Skin of body (tissue), 2 donors: Measurements from ENCODE around the gene CCDC51. TPM values are rescaled to one million over a fixed set of nuclear protein-coding genes. Genes with fewer than 3 reads are reported as not detected.
"Not testable (repeated sequence)": the region's sequence is repeated elsewhere in the genome, so short reads cannot be mapped to it uniquely, and the experiment has no call there.

ENCODE experiments used
- DNase-seq: peaks from one replicate; lab custom pipeline; 2025; lab: John Stamatoyannopoulos, UW
- total RNA-seq: library from RNA; depleted of rRNA; stranded (reverse); fragments of >200 nt; gene quantifications from one replicate; pipeline ENCODE4 v1.2.3, GENCODE V29; 2014

Gene CCDC51
- total RNA-seq, 1 donor from 2014 or later, result 6.7 TPM

GRCh38 chr3:48465531-48466378, 25.8 kb upstream of the CCDC51 start:
- peak; percentile 99 for DNase-seq

DNA sequence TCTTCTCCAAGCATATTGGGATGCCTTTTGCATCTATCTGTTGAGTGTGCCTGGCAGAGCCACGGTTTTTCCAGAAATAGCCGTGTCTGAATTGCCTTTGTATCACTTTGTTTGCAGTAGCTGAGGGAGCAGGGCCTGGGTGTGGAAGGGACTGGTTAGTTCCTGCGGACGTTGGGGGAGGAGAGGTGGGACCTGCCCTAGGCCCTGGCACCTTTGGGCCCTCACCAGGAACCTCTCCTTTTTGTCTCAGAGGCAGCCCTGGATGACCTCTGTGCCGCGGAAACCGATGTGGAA, 25.3 kb upstream of the CCDC51 start:
- DNase-seq, result no peak

GRCh38 chr3:48464713-48465221, 24.8 kb upstream of the CCDC51 start:
- DNase-seq, result no peak

DNA sequence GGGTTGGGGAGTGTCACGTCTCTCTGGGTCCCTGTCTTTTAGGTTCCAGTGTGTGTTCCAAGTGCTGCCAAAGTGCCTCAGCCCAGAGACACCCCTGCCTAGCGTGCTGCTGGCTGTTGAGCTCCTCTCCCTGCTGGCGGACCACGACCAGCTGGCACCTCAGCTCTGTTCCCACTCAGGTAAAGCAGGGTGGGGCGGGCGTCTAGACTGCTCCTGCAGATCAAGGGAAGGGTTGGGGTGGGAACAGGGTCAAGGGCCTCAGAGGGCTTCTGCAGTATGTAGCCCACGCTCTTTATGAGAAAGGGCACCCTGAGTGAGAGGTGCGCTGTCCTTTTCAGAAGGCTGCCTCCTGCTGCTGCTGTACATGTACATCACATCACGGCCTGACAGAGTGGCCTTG, 23.8 kb upstream of the CCDC51 start:
- no peak for DNase-seq

- not testable (repeated sequence) for DNase-seq
These were observed 21.8 kb upstream of the CCDC51 start for GRCh38 chr3:48461767-48462166.

GRCh38 chr3:48460517-48460902, 20.6 kb upstream of the CCDC51 start:
- DNase-seq, result no peak

- no peak for DNase-seq
These were observed 20.0 kb upstream of the CCDC51 start for GRCh38 chr3:48459773-48460516.

DNA sequence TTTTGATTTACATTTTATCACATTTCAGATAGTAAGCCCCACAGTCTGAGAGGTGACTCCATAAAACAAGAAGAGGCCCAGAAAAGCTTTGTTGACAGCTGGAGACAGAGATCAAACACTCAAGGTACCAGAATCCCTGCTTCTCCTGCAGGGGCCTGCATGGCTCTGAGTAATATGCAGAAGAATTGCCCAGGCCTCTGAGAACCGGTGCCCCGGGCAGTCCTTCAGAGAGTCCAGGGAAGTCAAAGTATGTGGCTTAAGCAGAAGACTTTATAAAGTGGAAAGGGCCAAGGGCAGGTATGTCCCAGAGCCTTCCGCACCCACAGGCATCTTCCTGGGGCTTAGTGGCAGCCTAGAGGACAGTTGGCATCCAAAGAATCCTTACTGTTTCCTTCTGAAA, 19.4 kb upstream of the CCDC51 start:
- no peak for DNase-seq

- no peak for DNase-seq
These were observed 16.5 kb upstream of the CCDC51 start for GRCh38 chr3:48456456-48456855.

- DNase-seq, result no peak
These were observed 11.4 kb upstream of the CCDC51 start for GRCh38 chr3:48451270-48451669.

DNA sequence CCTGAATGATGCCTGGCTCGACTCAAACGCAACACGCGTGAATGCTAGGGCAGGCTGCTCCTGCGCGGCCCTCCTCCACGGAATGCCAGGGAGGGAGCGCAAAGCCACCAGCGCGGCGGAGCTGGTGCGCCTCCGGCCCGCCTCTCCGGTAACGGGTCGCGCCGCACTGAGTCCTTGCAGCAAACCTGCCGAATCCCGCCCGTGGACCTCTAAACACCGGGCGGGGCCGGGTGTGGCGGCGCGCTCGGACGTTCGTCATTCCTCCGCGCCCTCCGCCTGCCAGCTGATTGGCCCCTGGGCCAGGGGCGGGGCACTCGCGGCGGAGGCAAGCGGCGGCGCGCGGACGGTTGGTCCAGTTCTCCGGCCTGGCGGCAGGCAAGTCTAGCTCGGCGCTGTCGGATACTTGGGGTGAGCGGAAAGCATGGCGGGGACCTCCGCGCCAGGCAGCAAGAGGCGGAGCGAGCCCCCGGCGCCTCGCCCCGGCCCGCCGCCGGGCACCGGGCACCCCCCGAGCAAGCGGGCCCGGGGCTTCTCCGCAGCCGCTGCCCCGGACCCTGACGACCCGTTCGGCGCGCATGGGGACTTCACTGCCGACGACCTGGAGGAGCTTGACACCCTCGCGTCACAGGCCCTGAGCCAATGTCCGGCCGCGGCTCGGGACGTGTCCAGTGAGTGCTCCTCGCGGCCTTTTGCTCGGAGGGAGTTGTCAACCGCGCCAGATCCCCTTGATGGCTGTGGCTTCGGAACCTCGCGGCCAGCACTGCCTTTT, 6.7 kb upstream of the CCDC51 start, which contains the start of gene ATRIP:
Gene ATRIP, plus strand, starts transcription at position 313 of the 769 bp plus-strand sequence. Its CDS starts 109 bp downstream, at position 422.
- peak; percentile 53 for DNase-seq

- DNase-seq, result no peak
These were observed 6.1 kb upstream of the CCDC51 start for GRCh38 chr3:48446043-48446424.

DNA sequence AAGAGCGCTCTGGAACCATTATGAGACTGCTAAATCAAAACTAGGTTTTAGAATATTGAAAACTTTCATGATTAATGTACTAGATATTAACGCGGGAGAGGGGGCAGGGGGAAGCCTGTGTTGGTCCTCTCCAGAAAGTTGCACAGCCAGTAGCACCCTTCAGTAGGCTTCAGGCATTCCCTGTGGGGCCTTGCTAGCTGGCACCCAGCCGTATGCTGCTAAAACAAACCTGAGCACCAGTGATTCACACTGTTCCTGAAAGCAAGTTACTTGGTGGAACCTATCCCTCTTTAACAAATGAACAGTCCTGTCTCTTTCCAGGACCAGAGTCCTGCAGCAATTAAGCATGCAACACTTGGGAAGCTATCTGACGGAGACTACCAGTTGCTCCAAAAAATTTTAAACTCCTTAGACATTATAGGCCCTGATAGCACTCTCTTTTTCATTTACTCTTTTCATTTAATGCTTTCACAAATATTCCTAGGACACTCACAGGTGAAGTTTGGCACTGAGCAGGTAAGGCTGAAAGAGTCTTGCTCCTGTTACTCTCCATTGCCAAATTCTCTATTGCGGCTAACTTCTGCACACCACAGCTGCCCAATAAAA, 5.5 kb upstream of the CCDC51 start:
- DNase-seq, result no peak

GRCh38 chr3:48441940-48442339, 2.0 kb upstream of the CCDC51 start:
- no peak for DNase-seq

- DNase-seq, result no peak
These were observed 655 bp upstream of the CCDC51 start for GRCh38 chr3:48440590-48440958.

- DNase-seq, result no peak
These were observed 2.1 kb downstream of the CCDC51 start for GRCh38 chr3:48437812-48438211.

DNA sequence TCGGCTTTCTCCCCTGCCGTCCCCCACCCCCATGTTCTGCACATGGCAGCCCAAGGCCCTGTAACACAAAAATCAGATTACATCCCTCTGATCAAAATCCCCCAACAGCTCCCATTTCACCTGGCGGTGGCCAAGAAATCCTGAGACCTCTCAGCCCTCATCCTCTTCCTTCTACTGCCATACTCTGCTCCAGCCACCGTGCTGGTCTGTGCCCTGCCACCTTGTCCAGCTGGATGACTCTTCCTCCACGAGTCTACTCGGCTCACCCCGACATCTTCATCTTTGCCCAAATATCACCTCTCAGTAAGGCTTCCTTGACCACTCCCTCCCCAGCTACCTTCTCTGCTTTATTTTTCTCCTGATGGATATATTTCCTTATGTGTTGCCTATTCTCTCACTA, 3.1 kb downstream of the CCDC51 start:
- no peak for DNase-seq

GRCh38 chr3:48436477-48436787, 3.5 kb downstream of the CCDC51 start:
- DNase-seq, result no peak

DNA sequence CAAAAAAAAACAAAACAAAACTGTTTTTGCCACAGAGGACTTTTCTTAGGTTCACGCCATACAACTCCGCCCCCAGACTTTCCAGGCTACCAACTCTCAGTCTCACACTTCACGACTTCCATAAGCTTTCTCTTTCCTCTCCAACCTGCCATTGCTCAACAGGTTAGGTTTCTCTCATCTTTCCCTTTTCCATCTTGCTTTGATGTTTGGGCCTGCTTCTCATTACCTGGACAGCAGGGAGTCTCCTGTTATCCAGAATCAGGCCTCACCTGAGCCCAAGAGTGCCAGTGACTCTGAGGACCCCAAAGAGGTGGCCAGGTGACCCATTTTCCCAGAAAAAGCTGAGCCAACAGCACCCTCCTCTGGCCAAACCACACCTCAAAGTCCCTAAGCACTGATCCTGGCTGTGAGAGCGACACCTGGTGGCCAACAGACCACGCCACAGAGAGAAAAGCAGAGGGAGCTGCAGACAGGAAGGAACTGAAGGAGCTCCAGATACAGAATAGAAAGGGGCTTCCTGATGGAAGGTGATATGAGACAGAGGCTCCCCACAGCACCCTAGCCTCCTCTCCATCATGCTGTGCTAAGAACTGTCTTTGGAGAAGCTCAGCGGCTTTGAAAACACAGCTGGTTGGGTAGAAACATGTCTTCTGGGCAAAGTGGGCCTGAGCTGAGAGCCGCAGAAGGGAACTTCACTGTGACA, 4.0 kb downstream of the CCDC51 start:
- peak; percentile 63 for DNase-seq

GRCh38 chr3:48435223-48435595, 4.7 kb downstream of the CCDC51 start:
- DNase-seq, result no peak

DNA sequence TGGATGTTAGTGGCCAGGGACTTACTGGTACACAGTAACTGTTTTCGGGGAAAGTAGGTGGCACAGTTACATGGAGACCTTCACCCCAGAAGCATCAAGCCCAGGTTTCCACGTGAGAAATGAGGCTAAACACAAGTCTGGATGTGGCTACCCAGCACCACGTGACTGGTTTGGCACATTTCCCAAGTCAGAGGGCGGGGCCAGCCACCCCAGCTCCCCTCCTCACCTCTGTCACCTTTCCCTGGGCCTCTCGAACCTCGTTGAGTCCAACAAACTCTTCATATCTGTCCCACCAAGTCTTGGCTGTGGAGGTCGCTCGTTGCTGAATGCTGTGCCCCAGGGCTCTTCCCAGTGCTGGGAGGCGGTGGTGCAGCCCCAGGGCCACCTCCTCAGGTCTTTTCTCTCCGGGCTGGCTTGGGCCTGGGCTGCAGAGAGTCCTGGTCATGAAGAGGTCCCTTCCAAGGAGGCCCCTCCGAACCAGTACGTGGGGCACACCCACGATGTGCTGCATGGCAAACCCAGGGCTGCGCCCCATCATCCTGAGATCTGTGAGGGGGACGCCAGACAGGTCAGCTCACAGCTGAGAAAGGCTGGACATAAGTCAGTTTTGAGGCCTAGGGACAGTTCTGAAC, 5.2 kb downstream of the CCDC51 start:
- no peak for DNase-seq
